Measurements from ENCODE around the gene IGSF22.

DNA sequence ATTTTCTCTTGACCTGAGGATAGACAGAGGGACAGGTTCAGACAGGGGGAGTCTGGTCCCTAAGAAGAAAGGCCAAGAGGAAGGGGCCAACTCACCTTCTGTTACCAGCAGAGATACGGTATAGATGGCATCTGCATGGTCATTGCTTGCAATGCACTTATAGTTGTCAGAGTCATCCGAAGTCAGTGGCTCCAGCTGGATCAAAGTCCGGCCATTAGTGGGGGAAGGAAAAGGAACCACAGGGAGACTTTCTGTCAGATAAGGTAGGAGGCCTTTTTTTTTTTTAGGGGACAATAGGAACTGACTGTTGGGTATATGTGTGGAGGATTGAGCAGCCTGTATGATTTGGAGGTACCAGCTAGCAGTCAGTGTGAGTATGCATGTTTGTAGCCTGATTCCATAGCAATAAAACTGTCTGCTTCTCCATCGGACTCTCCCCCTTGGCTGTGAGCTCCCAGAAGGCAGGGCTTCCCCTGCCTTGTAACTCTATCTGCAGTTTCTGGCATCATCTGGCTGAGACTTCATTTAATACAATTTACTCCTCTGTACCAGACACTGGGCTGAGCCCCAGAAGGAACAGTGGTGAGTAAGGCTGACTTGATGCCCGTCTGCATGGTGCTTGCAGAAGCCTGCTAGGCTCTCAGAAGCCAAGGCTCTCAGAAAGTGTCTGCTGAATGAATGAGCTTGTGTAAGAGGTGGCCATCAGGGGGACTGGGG is 5.7 kb downstream of the IGSF22 start:
- TF ChIP-seq, protein P1, sequence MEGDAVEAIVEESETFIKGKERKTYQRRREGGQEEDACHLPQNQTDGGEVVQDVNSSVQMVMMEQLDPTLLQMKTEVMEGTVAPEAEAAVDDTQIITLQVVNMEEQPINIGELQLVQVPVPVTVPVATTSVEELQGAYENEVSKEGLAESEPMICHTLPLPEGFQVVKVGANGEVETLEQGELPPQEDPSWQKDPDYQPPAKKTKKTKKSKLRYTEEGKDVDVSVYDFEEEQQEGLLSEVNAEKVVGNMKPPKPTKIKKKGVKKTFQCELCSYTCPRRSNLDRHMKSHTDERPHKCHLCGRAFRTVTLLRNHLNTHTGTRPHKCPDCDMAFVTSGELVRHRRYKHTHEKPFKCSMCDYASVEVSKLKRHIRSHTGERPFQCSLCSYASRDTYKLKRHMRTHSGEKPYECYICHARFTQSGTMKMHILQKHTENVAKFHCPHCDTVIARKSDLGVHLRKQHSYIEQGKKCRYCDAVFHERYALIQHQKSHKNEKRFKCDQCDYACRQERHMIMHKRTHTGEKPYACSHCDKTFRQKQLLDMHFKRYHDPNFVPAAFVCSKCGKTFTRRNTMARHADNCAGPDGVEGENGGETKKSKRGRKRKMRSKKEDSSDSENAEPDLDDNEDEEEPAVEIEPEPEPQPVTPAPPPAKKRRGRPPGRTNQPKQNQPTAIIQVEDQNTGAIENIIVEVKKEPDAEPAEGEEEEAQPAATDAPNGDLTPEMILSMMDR (optimal IDR thresholded peaks at IDR 0.05 in 1 of 3, IDR thresholded peaks at IDR 0.05 in 1 of 3, conservative IDR thresholded peaks at IDR 0.05 in 1 of 3; ENCODE audit: extremely low read depth in 1 of 3, insufficient read depth in 2 of 3, low read length in 3 of 3) = no peak
- no peak for TF ChIP-seq EZH2 (IDR thresholded peaks at IDR 0.05; ENCODE audit: low read length)
